OCI-LY1 (cell line): ENCODE measurements around the gene SCGB3A1.

Source experiments
- H2AFZ ChIP-seq: fragments of 200-600 bp; sonication (generic), shearing (Covaris generic); 2 replicates; pipeline ENCODE4 v1.6.0; 2014; ENCODE audit warnings: antibody characterized with exemption, mild to moderate bottlenecking, low read length
- H3F3A ChIP-seq: fragments of 200-600 bp; sonication (generic), shearing (Covaris generic); 2 replicates; pipeline ENCODE4 v1.6.0; 2014; ENCODE audit warnings: mild to moderate bottlenecking, antibody characterized with exemption, low read length, moderate library complexity; ENCODE audit not compliant: insufficient read depth
- H3K27ac ChIP-seq: fragments of 200-600 bp; sonication (generic); 2 replicates; pipeline ENCODE4 v1.5.1; 2014; ENCODE audit warnings: low read length, mixed run types, mild to moderate bottlenecking, low read depth; ENCODE audit not compliant: poor library complexity, severe bottlenecking
- H3K27me3 ChIP-seq: fragments of 200-600 bp; sonication (generic); 2 replicates; pipeline ENCODE4 v1.6.0; 2014; ENCODE audit warnings: antibody characterized with exemption, mild to moderate bottlenecking, low read length, moderate library complexity; ENCODE audit not compliant: insufficient read depth
- H3K36me3 ChIP-seq: fragments of 200-600 bp; sonication (generic); 2 replicates; pipeline ENCODE4 v1.6.1; 2014; ENCODE audit warnings: mild to moderate bottlenecking, antibody characterized with exemption, low read length, moderate library complexity, mixed read lengths; ENCODE audit not compliant: insufficient read depth
- H3K4me1 ChIP-seq: fragments of 200-600 bp; sonication (generic); 2 replicates; pipeline ENCODE4 v1.5.1; 2014; ENCODE audit warnings: mild to moderate bottlenecking, low read length, moderate library complexity; ENCODE audit not compliant: insufficient read depth, severe bottlenecking
- H3K4me2 ChIP-seq: fragments of 200-600 bp; sonication (generic), shearing (Covaris generic); 2 replicates; pipeline ENCODE4 v1.6.1; 2014; ENCODE audit warnings: low read length
- H3K4me3 ChIP-seq: fragments of 200-600 bp; sonication (generic); 2 replicates; pipeline ENCODE4 v1.5.1; 2014; ENCODE audit warnings: low read length, low read depth, mild to moderate bottlenecking, mixed read lengths; ENCODE audit not compliant: poor library complexity, severe bottlenecking
- H3K79me2 ChIP-seq: fragments of 200-600 bp; shearing (Covaris generic); 2 replicates; pipeline ENCODE4 v1.6.1; 2016; ENCODE audit warnings: mixed run types, low read length, mixed read lengths; ENCODE audit not compliant: insufficient read depth
- H3K9ac ChIP-seq: fragments of 200-600 bp; sonication (generic), shearing (Covaris generic); 2 replicates; pipeline ENCODE4 v1.6.1; 2014; ENCODE audit warnings: mild to moderate bottlenecking, low read length, mixed read lengths
- H3K9me2 ChIP-seq: fragments of 200-600 bp; sonication (generic), shearing (Covaris generic); 2 replicates; pipeline ENCODE4 v1.6.1; 2014; ENCODE audit warnings: low read depth, mild to moderate bottlenecking, low read length, mixed read lengths
- H3K9me3 ChIP-seq: fragments of 200-600 bp; shearing (Covaris generic); 2 replicates; pipeline ENCODE4 v1.6.1; 2014; ENCODE audit warnings: low read length, mixed read lengths
- H4K20me1 ChIP-seq: fragments of 200-600 bp; sonication (generic), shearing (Covaris generic); 2 replicates; pipeline ENCODE4 v1.6.0; 2016; ENCODE audit warnings: mild to moderate bottlenecking, low read length; ENCODE audit not compliant: insufficient read depth
- CTCF ChIP-seq: fragments of 200-600 bp; sonication (generic), shearing (Covaris generic); IDR thresholded peaks from 2 replicates; pipeline ENCODE4 v1.5.1; 2017; ENCODE audit warnings: mild to moderate bottlenecking, antibody characterized with exemption, low read length, moderate library complexity, mixed read lengths
- EZH2 ChIP-seq: fragments of 200-600 bp; sonication (generic), shearing (Covaris generic); IDR thresholded peaks from 2 replicates; pipeline ENCODE4 v1.8.0; 2017; ENCODE audit warnings: borderline replicate concordance, mixed run types, mild to moderate bottlenecking, antibody characterized with exemption, low read length, moderate library complexity, mixed read lengths

The SCGB3A1 gene

GRCh38 chr5:180557217-180557809, 34.0 kb downstream of the SCGB3A1 start:
- H3K4me1 ChIP-seq = no peaks in the 10 kb centered on the region
- H3K9ac ChIP-seq = no peak overlapping the region
- peaks cover 10% of the 10 kb centered on the region; the same call in 1 of the 2 replicates for H3K79me2 ChIP-seq
- no peak overlapping the region for H3K4me3 ChIP-seq
- H3K9me3 ChIP-seq = no peaks in the 10 kb centered on the region
- no peaks in the 10 kb centered on the region for H3K9me2 ChIP-seq
- no peaks in the 10 kb centered on the region for H3F3A ChIP-seq
- H4K20me1 ChIP-seq = no peaks in the 10 kb centered on the region
- peaks cover 67% of the 10 kb centered on the region for H3K36me3 ChIP-seq
- no peak overlapping the region for H2AFZ ChIP-seq
- no peak for TF ChIP-seq CTCF
- no peak for TF ChIP-seq EZH2
- no peak overlapping the region for H3K4me2 ChIP-seq
- no peaks in the 10 kb centered on the region for H3K27me3 ChIP-seq
- H3K27ac ChIP-seq = no peak overlapping the region

GRCh38 chr5:180555168-180555921, 36.0 kb downstream of the SCGB3A1 start:
- Histone ChIP-seq H3K9me2 (no peaks in the 10 kb centered on the region), H3F3A (no peaks in the 10 kb centered on the region), H3K4me2 (no peak overlapping the region), H3K4me1 (no peaks in the 10 kb centered on the region), H3K79me2 (peaks cover 10% of the 10 kb centered on the region; the same call in 1 of the 2 replicates), H3K9me3 (no peaks in the 10 kb centered on the region), H3K27me3 (no peaks in the 10 kb centered on the region), H3K27ac (no peak overlapping the region), H2AFZ (no peak overlapping the region), H3K4me3 (no peak overlapping the region), H3K9ac (no peak overlapping the region), H3K36me3 (peaks cover 74% of the 10 kb centered on the region), H4K20me1 (no peaks in the 10 kb centered on the region)
- no peak for TF ChIP-seq CTCF
- TF ChIP-seq EZH2 = no peak

GRCh38 chr5:180553530-180553929, 37.8 kb downstream of the SCGB3A1 start:
- TF ChIP-seq EZH2 = no peak
- no peak for TF ChIP-seq CTCF
- Histone ChIP-seq H3K27me3 (no peaks in the 10 kb centered on the region), H3K9ac (no peak overlapping the region), H3K4me2 (no peak overlapping the region), H3K4me3 (no peak overlapping the region), H2AFZ (no peak overlapping the region), H3K9me3 (no peaks in the 10 kb centered on the region), H3K27ac (no peak overlapping the region), H4K20me1 (no peaks in the 10 kb centered on the region), H3K4me1 (no peaks in the 10 kb centered on the region), H3K36me3 (peaks cover 85% of the 10 kb centered on the region), H3K79me2 (no peaks in the 10 kb centered on the region), H3F3A (no peaks in the 10 kb centered on the region), H3K9me2 (no peaks in the 10 kb centered on the region)
